Right lobe of liver (tissue), 6 donors: ENCODE measurements around the gene ROBO2. TPM values are rescaled to one million over a fixed set of nuclear protein-coding genes. Genes with fewer than 3 reads are reported as not detected.

Experiments
- ATAC-seq, 4 donors: fragments of 200-7000 bp; cut with Tn5 transposase; one replicate each; pipeline ENCODE4 v1.9.1; 2020; ENCODE audit warnings: mild to moderate bottlenecking in 4 of 4, moderate library complexity in 4 of 4
- DNase-seq, 3 donors: peaks; one replicate each; pipeline ENCODE4 v3.0.0-alpha.2; 2020
- H3K27ac ChIP-seq, 3 donors: fragments of 200-600 bp; one replicate each; pipeline ENCODE4 v1.8.0; 2022
- H3K27me3 ChIP-seq, 2 donors: fragments of 200-600 bp; one replicate each; pipeline ENCODE4 v1.8.0; 2022
- H3K36me3 ChIP-seq, 4 donors: fragments of 200-600 bp; sonication (generic) in 1 of 4; one replicate each; pipeline versions ENCODE4 v1.5.1 to v1.8.0; 2017 to 2022; ENCODE audit warnings: control low read depth in 1 of 4
- H3K4me1 ChIP-seq, 4 donors: fragments of 200-600 bp; sonication (generic) in 1 of 4; one replicate each; pipeline versions ENCODE4 v1.5.1 to v1.8.0; 2017 to 2022; ENCODE audit warnings: control low read depth in 1 of 4
- H3K4me3 ChIP-seq, 3 donors: fragments of 200-600 bp; one replicate each; pipeline ENCODE4 v1.8.0; 2022
- H3K9me3 ChIP-seq, 4 donors: fragments of 200-600 bp; sonication (generic) in 1 of 4; one replicate each; pipeline versions ENCODE4 v1.5.1 to v1.8.0; 2017 to 2022; ENCODE audit warnings: control low read depth in 1 of 4
- CTCF ChIP-seq, 4 donors: fragments of 200-600 bp in 3 of 4; fragments of 450-650 bp in 1 of 4; IDR thresholded peaks; one replicate each; pipeline versions ENCODE4 v1.5.1 to v1.8.0; 2016 to 2022; ENCODE audit warnings: antibody characterized with exemption in 4 of 4, mild to moderate bottlenecking in 2 of 4
- POLR2A ChIP-seq: fragments of 450-650 bp; IDR thresholded peaks from one replicate; pipeline ENCODE4 v1.6.1; 2017; ENCODE audit warnings: antibody characterized with exemption, mild to moderate bottlenecking
- WGBS: methylation state at CpG from one replicate; pipeline ENCODE4 v1.1.6; 2018; ENCODE audit warnings: low coverage, low lambda C conversion rate; ENCODE audit not compliant: insufficient coverage; ENCODE audit errors: missing lambda C conversion rate; 5-methylcytosine and 5-hydroxymethylcytosine counted together
- intact Hi-C, 2 donors: fragments of 100-400 bp; cut with DNase I; formaldehyde crosslinking; loops; one replicate each; pipeline versions ENCODE4 v1.11.2 to v1.14.1; 2022
- total RNA-seq, 6 experiments: library from RNA; depleted of rRNA in 2 of 6; stranded (reverse); fragments of >200 nt in 2 of 6; fragmentation: NEBNext Ultra II Directional in 3 of 6; extraction: Animal tissue kit (Norgen Biotek cat#: 25700) in 3 of 6; gene quantifications; one replicate each; pipeline versions ENCODE4 v1.1.0 to v1.2.4, GENCODE V29; 2016 to 2023
- donor health status: DM: no; HTN: yes; CAD: no.
- donor health status: DM: no; HTN: no; CAD: no.
- donor health status: DM: no; HTN: no; CAD: no.
- donor health status: DM: no; HTN: yes; CAD: no.
- donor health status: DM: no; HTN: yes; CAD: no.

The ROBO2 gene
- total RNA-seq, 6 experiments from 2014 or later: 0.07 to 1.7 (median 0.67) TPM

DNA sequence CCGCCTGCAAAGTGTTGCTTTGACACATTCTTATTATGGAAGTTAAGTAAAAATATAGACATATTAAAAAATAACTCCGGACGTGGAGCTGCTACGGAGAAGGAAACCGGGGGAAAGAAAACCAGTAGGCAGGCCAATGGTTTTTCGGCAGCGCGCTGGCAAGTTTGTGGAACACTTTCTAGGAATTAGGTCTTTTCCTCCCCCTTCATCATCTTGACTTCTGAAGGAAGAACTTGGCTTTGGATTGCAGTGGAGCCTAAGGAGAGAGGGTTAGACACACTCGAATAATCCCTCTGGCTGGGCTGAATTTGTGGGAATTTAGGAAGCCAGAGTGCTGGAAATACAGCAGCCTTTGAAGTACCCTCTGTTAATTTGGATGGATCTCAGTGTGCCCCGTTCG lies 317 bp downstream of the ROBO2 start:
- peaks cover 0 to 18% (median 0%) of the 10 kb centered on the region in 4 donors for H3K4me1 ChIP-seq
- H3K9me3 ChIP-seq: no peaks in the 10 kb centered on the region
- H3K4me3 ChIP-seq: peak overlapping the region; percentile 27 to 45 (median 30)
- no peak for TF ChIP-seq CTCF (IDR thresholded peaks at IDR 0.05)
- TF ChIP-seq POLR2A: no peak
- H3K27me3 ChIP-seq: peaks cover 0 to 12% of the 10 kb centered on the region in 2 donors
- intact Hi-C loops: loop anchor here in 1 of 2 donors (10.0 kb wide), 1 partner anchor 215 kb away; no protein-coding TSS in a partner anchor
- 12% methylated on average over 10 of the region's 11 CpGs for WGBS
- ATAC-seq (no peak), DNase-seq (no peak)
- H3K36me3 ChIP-seq: no peaks in the 10 kb centered on the region
- no peak overlapping the region for H3K27ac ChIP-seq

GRCh38 chr3:77040926-77041722 lies 1.2 kb downstream of the ROBO2 start:
- Histone ChIP-seq H3K4me3 (no peak overlapping the region), H3K4me1 (peaks cover 0 to 18% (median 0%) of the 10 kb centered on the region in 4 donors), H3K9me3 (no peaks in the 10 kb centered on the region), H3K27ac (no peak overlapping the region), H3K27me3 (peaks cover 0 to 12% of the 10 kb centered on the region in 2 donors), H3K36me3 (no peaks in the 10 kb centered on the region)
- intact Hi-C loops: loop anchor here in 1 of 2 donors (10.0 kb wide), 1 partner anchor 214 kb away; no protein-coding TSS in a partner anchor
- WGBS: 33% methylated on average over 9 of the region's 9 CpGs
- no peak for DNase-seq
- no peak for TF ChIP-seq POLR2A
- no peak for TF ChIP-seq CTCF (IDR thresholded peaks at IDR 0.05)
- no peak for ATAC-seq

- no peak for TF ChIP-seq POLR2A
- TF ChIP-seq CTCF (IDR thresholded peaks at IDR 0.05): no peak
- Histone ChIP-seq H3K36me3 (no peaks in the 10 kb centered on the region), H3K4me3 (no peak overlapping the region), H3K9me3 (no peaks in the 10 kb centered on the region), H3K27ac (no peak overlapping the region), H3K27me3 (peaks cover 0 to 12% of the 10 kb centered on the region in 2 donors), H3K4me1 (peaks cover 0 to 18% (median 0%) of the 10 kb centered on the region in 4 donors)
- intact Hi-C loops: loop anchor here in 1 of 2 donors (10.0 kb wide), 1 partner anchor 213 kb away; no protein-coding TSS in a partner anchor
- WGBS: 60% methylated on average over 2 of the region's 2 CpGs
- no peak for ATAC-seq
- no peak for DNase-seq
These were observed 1.9 kb downstream of the ROBO2 start for GRCh38 chr3:77041811-77042210.

- H3K27ac ChIP-seq: no peak overlapping the region
- H3K4me1 ChIP-seq: peaks cover 0 to 18% (median 0%) of the 10 kb centered on the region in 4 donors
- H3K4me3 ChIP-seq: no peak overlapping the region
- H3K27me3 ChIP-seq: peaks cover 0 to 12% of the 10 kb centered on the region in 2 donors
- intact Hi-C loops: loop anchor here in 1 of 2 donors (10.0 kb wide), 1 partner anchor 212 kb away; no protein-coding TSS in a partner anchor
- TF ChIP-seq CTCF (IDR thresholded peaks at IDR 0.05): no peak
- no peak for TF ChIP-seq POLR2A
- no peak for ATAC-seq
- H3K9me3 ChIP-seq: no peaks in the 10 kb centered on the region
- 43% methylated on average over 2 of the region's 2 CpGs for WGBS
- no peak for DNase-seq
- no peaks in the 10 kb centered on the region for H3K36me3 ChIP-seq
These were observed 2.4 kb downstream of the ROBO2 start for GRCh38 chr3:77042343-77042742.
